Endothelial cell (in vitro differentiated cells): Measurements from ENCODE around the gene DNAI1. TPM values are rescaled to one million over a fixed set of nuclear protein-coding genes. Genes with fewer than 3 reads are reported as not detected.

Source experiments
- DNase-seq: peaks from one replicate; pipeline ENCODE4 v3.0.0; 2021; ENCODE audit warnings: low spot score
- H3K27ac Mint-ChIP-seq: one replicate; pipeline ENCODE4 v1.8.0; 2021; ENCODE audit warnings: mixed read lengths, inconsistent platforms; ENCODE audit not compliant: unreplicated experiment
- H3K27me3 Mint-ChIP-seq: one replicate; pipeline ENCODE4 v1.8.0; 2021; ENCODE audit warnings: mild to moderate bottlenecking, moderate library complexity, mixed read lengths, inconsistent platforms; ENCODE audit not compliant: unreplicated experiment
- H3K36me3 Mint-ChIP-seq: one replicate; pipeline ENCODE4 v1.8.0; 2021; ENCODE audit warnings: mild to moderate bottlenecking, low read depth, mixed read lengths, inconsistent platforms; ENCODE audit not compliant: unreplicated experiment
- H3K4me1 Mint-ChIP-seq: one replicate; pipeline ENCODE4 v1.8.0; 2021; ENCODE audit warnings: mild to moderate bottlenecking, mixed read lengths, inconsistent platforms; ENCODE audit not compliant: unreplicated experiment
- H3K4me3 Mint-ChIP-seq: one replicate; pipeline ENCODE4 v1.8.0; 2021; ENCODE audit warnings: mild to moderate bottlenecking, mixed read lengths, inconsistent platforms; ENCODE audit not compliant: unreplicated experiment
- H3K9me3 Mint-ChIP-seq: one replicate; pipeline ENCODE4 v1.8.0; 2021; ENCODE audit warnings: mixed read lengths, inconsistent platforms; ENCODE audit not compliant: unreplicated experiment
- CTCF ChIP-seq: fragments of 200-600 bp; sonication (generic); IDR thresholded peaks from one replicate; pipeline ENCODE4 v1.5.0; 2021; ENCODE audit warnings: antibody characterized with exemption; ENCODE audit not compliant: unreplicated experiment
- total RNA-seq: library from RNA; stranded (reverse); fragmentation: NEBNext Ultra II Directional; extraction: Animal tissue kit (Norgen Biotek cat#: 25700); gene quantifications from one replicate; pipeline ENCODE4 v1.2.1, GENCODE V29; 2021; ENCODE audit not compliant: unreplicated experiment

The DNAI1 gene
- total RNA-seq, 1 donor from 2014 or later: 0.74 TPM

GRCh38 chr9:34442770-34443169 lies 15.8 kb upstream of the DNAI1 start:
- Mint-ChIP-seq H3K4me1 (peaks cover 54% of the 10 kb centered on the region), H3K9me3 (no peaks in the 10 kb centered on the region), H3K4me3 (no peak overlapping the region), H3K27ac (no peak overlapping the region), H3K36me3 (peaks cover 19% of the 10 kb centered on the region), H3K27me3 (peaks cover 9% of the 10 kb centered on the region)
- no peak for TF ChIP-seq CTCF
- DNase-seq: no peak

- H3K27me3 Mint-ChIP-seq: peaks cover 9% of the 10 kb centered on the region
- H3K4me1 Mint-ChIP-seq: peaks cover 54% of the 10 kb centered on the region
- H3K9me3 Mint-ChIP-seq: no peaks in the 10 kb centered on the region
- no peak for TF ChIP-seq CTCF
- DNase-seq: no peak
- peaks cover 19% of the 10 kb centered on the region for H3K36me3 Mint-ChIP-seq
- H3K4me3 Mint-ChIP-seq: no peak overlapping the region
- peak overlapping the region; percentile 14 for H3K27ac Mint-ChIP-seq
Observed at GRCh38 chr9:34443533-34443932, 15.1 kb upstream of the DNAI1 start.

- DNase-seq: no peak
- peak overlapping the region; percentile 14 for H3K27ac Mint-ChIP-seq
- TF ChIP-seq CTCF: no peak
- H3K4me1 Mint-ChIP-seq: peaks cover 56% of the 10 kb centered on the region
- H3K9me3 Mint-ChIP-seq: no peaks in the 10 kb centered on the region
- peaks cover 6% of the 10 kb centered on the region for H3K27me3 Mint-ChIP-seq
- H3K4me3 Mint-ChIP-seq: no peak overlapping the region
- peaks cover 16% of the 10 kb centered on the region for H3K36me3 Mint-ChIP-seq
Observed at GRCh38 chr9:34443976-34444375, 14.6 kb upstream of the DNAI1 start.

GRCh38 chr9:34446468-34446891 lies 12.1 kb upstream of the DNAI1 start:
- no peak for DNase-seq
- Mint-ChIP-seq H3K27me3 (peaks cover 1% of the 10 kb centered on the region), H3K4me3 (no peak overlapping the region), H3K36me3 (peaks cover 7% of the 10 kb centered on the region), H3K4me1 (peaks cover 51% of the 10 kb centered on the region), H3K27ac (no peak overlapping the region), H3K9me3 (no peaks in the 10 kb centered on the region)
- TF ChIP-seq CTCF: no peak

GRCh38 chr9:34446951-34447350 lies 11.7 kb upstream of the DNAI1 start:
- Mint-ChIP-seq H3K4me1 (peaks cover 51% of the 10 kb centered on the region), H3K9me3 (no peaks in the 10 kb centered on the region), H3K4me3 (no peak overlapping the region), H3K27me3 (peaks cover 1% of the 10 kb centered on the region), H3K27ac (no peak overlapping the region), H3K36me3 (peaks cover 7% of the 10 kb centered on the region)
- DNase-seq: no peak
- no peak for TF ChIP-seq CTCF
